NCI-H146 treated with DMSO at 0.1 percent for 48 hours (cell line): ENCODE measurements around the gene ZNF573.
A peak's percentile ranks its signal among the peaks of the same experiment; 100 is the strongest.

ENCODE experiments used
- DNase-seq: peaks from one replicate; lab custom pipeline; 2025; ENCODE audit not compliant: unreplicated experiment; lab: John Stamatoyannopoulos, UW

Gene ZNF573

DNA sequence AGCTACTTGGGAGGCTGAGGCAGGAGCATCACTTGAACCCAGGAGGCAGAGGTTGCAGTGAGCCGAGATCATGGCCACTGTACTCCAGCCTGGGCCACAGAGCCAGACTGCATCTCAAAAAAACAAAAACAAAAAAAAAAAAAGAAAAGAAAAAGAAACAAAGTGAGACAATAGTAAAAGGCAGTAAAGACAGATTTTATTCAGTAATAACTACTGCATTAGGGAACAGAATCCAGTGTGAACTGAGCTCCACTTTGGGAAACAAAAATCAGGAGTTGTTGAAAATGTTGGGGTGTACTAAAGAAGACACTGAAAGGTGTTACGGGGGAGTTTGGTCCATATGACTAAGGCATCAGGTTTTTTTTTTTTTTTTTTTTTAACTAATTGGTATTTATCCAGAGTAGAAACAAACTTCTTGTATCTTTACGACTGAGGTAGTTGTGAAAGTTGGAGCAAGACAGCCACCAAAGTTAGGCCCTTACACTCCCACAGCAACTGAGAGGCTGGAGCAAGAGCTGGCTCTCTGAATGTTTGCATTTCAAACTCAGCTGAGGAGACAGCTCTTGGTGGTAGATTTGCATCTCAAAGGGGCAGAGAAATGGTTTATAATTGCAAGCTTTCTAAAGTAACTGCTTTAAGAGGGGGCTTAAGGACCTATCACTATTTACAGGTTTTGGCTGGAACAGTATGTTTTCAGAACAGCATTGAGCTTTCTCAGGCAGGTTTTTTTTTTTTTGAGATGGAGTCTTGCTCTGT, 84.1 kb downstream of the ZNF573 start:
- DNase-seq: no peak

DNA sequence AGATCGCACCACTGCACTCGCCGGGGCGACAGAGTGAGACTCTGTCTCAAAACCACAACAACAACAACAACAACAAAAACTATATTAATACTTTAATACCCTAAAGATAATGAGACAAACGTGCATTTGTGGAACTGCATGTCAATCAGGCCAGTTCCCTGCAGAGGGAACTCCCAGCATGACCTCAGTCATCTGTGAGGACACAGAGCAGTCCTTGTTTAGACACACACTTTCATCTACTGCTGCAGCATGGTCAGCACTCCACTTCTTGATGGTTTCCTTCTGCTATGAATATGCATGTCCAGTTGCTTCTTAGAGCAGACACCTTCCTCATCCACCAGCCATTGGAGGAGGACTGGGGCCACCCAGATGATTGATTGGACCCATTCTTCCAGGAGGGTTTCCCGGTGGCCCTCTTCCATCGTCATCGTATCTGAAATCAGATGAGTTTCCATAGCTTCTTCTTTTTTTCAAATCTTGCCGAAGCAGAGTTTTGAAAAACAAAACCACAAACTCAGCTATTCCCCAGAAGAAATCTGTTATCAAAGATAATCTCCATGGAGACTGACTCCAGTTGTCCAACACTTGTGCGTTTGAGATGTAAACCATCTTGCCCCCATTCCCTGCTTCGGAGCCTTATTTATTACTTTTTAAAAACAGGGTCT, 86.3 kb downstream of the ZNF573 start:
- DNase-seq: no peak

DNA sequence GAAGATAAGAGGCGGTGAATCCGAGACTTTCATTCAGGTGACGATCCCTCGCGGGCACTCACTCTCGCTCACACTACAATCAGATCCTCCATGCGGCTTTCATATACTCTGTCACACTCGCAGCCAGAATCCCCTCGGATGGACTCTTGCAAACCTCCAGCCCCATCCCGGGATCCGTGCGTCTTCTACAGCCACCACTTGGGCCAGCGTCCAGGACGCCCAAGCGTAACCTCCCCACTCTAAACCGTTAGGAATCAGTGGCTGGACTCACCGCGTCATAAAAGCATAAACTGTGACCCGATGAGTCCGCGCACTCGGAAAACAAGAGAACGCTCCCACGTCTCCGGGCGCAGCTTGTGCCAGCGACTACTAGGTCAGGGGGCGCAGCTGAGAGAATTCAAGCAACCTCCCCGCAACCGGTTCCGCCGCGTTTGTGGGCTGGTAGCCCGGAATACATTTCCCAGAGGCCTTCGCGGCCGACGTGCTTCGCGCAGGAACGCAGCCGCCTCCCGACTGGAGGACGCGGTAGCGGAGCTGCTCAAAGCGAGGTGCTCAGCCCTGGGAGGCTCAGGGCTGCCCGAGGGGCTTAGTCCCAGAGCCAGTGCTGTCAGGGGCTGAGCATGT, 87.4 kb downstream of the ZNF573 start:
- peak; percentile 25 for DNase-seq
